Measurements from ENCODE around the gene SAC3D1. TPM values are rescaled to one million over a fixed set of nuclear protein-coding genes. Genes with fewer than 3 reads are reported as not detected.

SAC3D1 gene
- polyA plus RNA-seq, 1 of the 3 experiments (the other 2 are of a cell fraction) = 22.5 TPM

- Histone ChIP-seq H3K9me2 (no peaks in the 10 kb centered on the region), H4K20me1 (ENCODE audit: insufficient read depth) (no peaks in the 10 kb centered on the region), H3K27me3 (ENCODE audit: insufficient read depth) (no peaks in the 10 kb centered on the region), H3K4me3 (ENCODE audit: low read depth in 2 of 2, low read length in 1 of 2) (no peak overlapping the region), H3K4me2 (no peak overlapping the region), H3K9me3 (no peaks in the 10 kb centered on the region), H3K79me2 (ENCODE audit: insufficient read depth) (peaks cover 30% of the 10 kb centered on the region), H3K36me3 (replicated peaks in 1 of 2; ENCODE audit: control insufficient read depth in 1 of 2, insufficient read depth in 2 of 2, low read length in 1 of 2) (peaks cover 8 to 13% of the 10 kb centered on the region in 2 experiments), H2AFZ (ENCODE audit: low read depth) (no peak overlapping the region), H3K27ac (ENCODE audit: low read depth in 2 of 2, low read length in 1 of 2) (no peak overlapping the region), H3K9ac (no peak overlapping the region), H3F3A (replicated peaks; ENCODE audit: insufficient read depth) (no peaks in the 10 kb centered on the region), H3K4me1 (ENCODE audit: control insufficient read depth in 1 of 2, insufficient read depth in 2 of 2, low read depth in 1 of 2, low read length in 1 of 2) (peaks cover 3 to 7% of the 10 kb centered on the region in 2 experiments; a peak in 2 of 4 replicates)
- POLR2A ChIA-PET = no interaction called here
- CTCF ChIA-PET = interaction anchor here (0.8 to 2.5 kb wide), 2 partner anchors 32 to 152 kb away, joined by 3 to 10 read pairs; partner anchors contain the start of gene ARL2
- 92% methylated on average over 4 of the region's 7 CpGs for WGBS (ENCODE audit: low lambda C conversion rate)
- TF ChIP-seq EP300 (IDR thresholded peaks at IDR 0.05; ENCODE audit: borderline replicate concordance in 1 of 2, low read depth in 1 of 2, low read length in 1 of 2) (no peak), ELF1 (IDR thresholded peaks at IDR 0.05) (no peak), RFX5 (IDR thresholded peaks at IDR 0.05; ENCODE audit: low read length) (no peak), MXI1 (IDR thresholded peaks at IDR 0.05; ENCODE audit: low read depth, low read length) (no peak), NRF1 (IDR thresholded peaks at IDR 0.05; ENCODE audit: low read depth, low read length) (no peak)
- TF ChIP-seq, protein P1, sequence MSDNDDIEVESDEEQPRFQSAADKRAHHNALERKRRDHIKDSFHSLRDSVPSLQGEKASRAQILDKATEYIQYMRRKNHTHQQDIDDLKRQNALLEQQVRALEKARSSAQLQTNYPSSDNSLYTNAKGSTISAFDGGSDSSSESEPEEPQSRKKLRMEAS (IDR thresholded peaks at IDR 0.05; ENCODE audit: low read depth) = no peak
- TF ChIP-seq, protein P2, sequence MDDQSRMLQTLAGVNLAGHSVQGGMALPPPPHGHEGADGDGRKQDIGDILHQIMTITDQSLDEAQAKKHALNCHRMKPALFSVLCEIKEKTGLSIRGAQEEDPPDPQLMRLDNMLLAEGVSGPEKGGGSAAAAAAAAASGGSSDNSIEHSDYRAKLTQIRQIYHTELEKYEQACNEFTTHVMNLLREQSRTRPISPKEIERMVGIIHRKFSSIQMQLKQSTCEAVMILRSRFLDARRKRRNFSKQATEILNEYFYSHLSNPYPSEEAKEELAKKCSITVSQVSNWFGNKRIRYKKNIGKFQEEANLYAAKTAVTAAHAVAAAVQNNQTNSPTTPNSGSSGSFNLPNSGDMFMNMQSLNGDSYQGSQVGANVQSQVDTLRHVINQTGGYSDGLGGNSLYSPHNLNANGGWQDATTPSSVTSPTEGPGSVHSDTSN (IDR thresholded peaks at IDR 0.05) = no peak
- no peak for DNase-seq
Observed at GRCh38 chr11:65045728-65046127, 4.7 kb downstream of the SAC3D1 start.

- Histone ChIP-seq H2AFZ (ENCODE audit: low read depth) (no peak overlapping the region), H3K4me3 (ENCODE audit: low read depth in 2 of 2, low read length in 1 of 2) (no peak overlapping the region), H3K79me2 (ENCODE audit: insufficient read depth) (peaks cover 16% of the 10 kb centered on the region), H4K20me1 (ENCODE audit: insufficient read depth) (no peaks in the 10 kb centered on the region), H3K4me2 (no peak overlapping the region), H3K36me3 (replicated peaks in 1 of 2; ENCODE audit: control insufficient read depth in 1 of 2, insufficient read depth in 2 of 2, low read length in 1 of 2) (peaks cover 8 to 13% of the 10 kb centered on the region in 2 experiments), H3K9me2 (no peaks in the 10 kb centered on the region), H3F3A (replicated peaks; ENCODE audit: insufficient read depth) (no peaks in the 10 kb centered on the region), H3K4me1 (ENCODE audit: control insufficient read depth in 1 of 2, insufficient read depth in 2 of 2, low read depth in 1 of 2, low read length in 1 of 2) (peaks cover 0 to 1% of the 10 kb centered on the region in 2 experiments; a peak in 2 of 4 replicates), H3K9ac (no peak overlapping the region), H3K27ac (ENCODE audit: low read depth in 2 of 2, low read length in 1 of 2) (no peak overlapping the region), H3K27me3 (ENCODE audit: insufficient read depth) (no peaks in the 10 kb centered on the region), H3K9me3 (no peaks in the 10 kb centered on the region)
- ChIA-PET POLR2A (no interaction called here), CTCF (interaction anchor here (3.0 kb wide), 1 partner anchor 34 kb away, joined by 8 read pairs; the partner anchor contains the start of gene ARL2)
- TF ChIP-seq CHD2 (IDR thresholded peaks at IDR 0.05; ENCODE audit: low read length, partially characterized antibody) (no peak), TAF1 (IDR thresholded peaks at IDR 0.05; ENCODE audit: borderline replicate concordance, low read depth, low read length) (no peak), YY1 (IDR thresholded peaks at IDR 0.05; ENCODE audit: low read depth) (no peak)
- TF ChIP-seq, protein P2 (IDR thresholded peaks at IDR 0.05) = no peak
- 98% methylated on average over 46 of the region's 56 CpGs for WGBS (ENCODE audit: low lambda C conversion rate)
- no peak for DNase-seq
Observed at GRCh38 chr11:65047581-65048422, 6.8 kb downstream of the SAC3D1 start.

Data from SK-N-SH (cell line).